Activated T-cell treated with anti-CD3 and anti-CD28 coated beads, Interleukin-2, amount 50 U/mL, for 72 hours (primary cell): ENCODE results near the gene FRMD4B. TPM values are rescaled to one million over a fixed set of nuclear protein-coding genes. Genes with fewer than 3 reads are reported as not detected.
"Not testable (repeated sequence)": the region's sequence is repeated elsewhere in the genome, so short reads cannot be mapped to it uniquely, and the experiment has no call there.

Experiments used
- ATAC-seq, 2 donors: fragments of 150-1000 bp; cut with Tn5 transposase; replicated peaks in 1 of 2; 2 replicates each; pipeline ENCODE4 v1.10.0; 2021; ENCODE audit warnings: moderate library complexity in 2 of 2, mild to moderate bottlenecking in 1 of 2
- DNase-seq, 2 donors: peaks; one replicate each; pipeline ENCODE4 v3.0.0; 2021 to 2022; ENCODE audit warnings: mixed read lengths in 1 of 2
- H3K27ac Mint-ChIP-seq: one replicate; pipeline ENCODE4 v1.8.0; 2022; ENCODE audit warnings: mild to moderate bottlenecking, moderate library complexity, mixed read lengths
- H3K27me3 Mint-ChIP-seq: one replicate; pipeline ENCODE4 v1.8.0; 2022; ENCODE audit warnings: low read depth, mixed read lengths
- H3K36me3 Mint-ChIP-seq, 2 donors: one replicate each; pipeline ENCODE4 v1.8.0; 2022; ENCODE audit warnings: mixed read lengths in 2 of 2, mild to moderate bottlenecking in 1 of 2; ENCODE audit not compliant: insufficient read depth in 2 of 2
- H3K4me1 Mint-ChIP-seq: one replicate; pipeline ENCODE4 v1.8.0; 2022; ENCODE audit warnings: low read depth, mixed read lengths
- H3K4me3 Mint-ChIP-seq, 2 donors: one replicate each; pipeline ENCODE4 v1.8.0; 2022; ENCODE audit warnings: mild to moderate bottlenecking in 2 of 2, mixed read lengths in 2 of 2, moderate library complexity in 2 of 2
- H3K9me3 Mint-ChIP-seq, 2 donors: one replicate each; pipeline ENCODE4 v1.8.0; 2022; ENCODE audit warnings: mixed read lengths in 2 of 2
- total RNA-seq, 2 donors: library from RNA; stranded (reverse); gene quantifications; one replicate each; pipeline ENCODE4 v1.2.3, GENCODE V29; 2022

Gene FRMD4B
- total RNA-seq, 2 donors from 2014 or later = 40.4 to 77.7 TPM

DNA sequence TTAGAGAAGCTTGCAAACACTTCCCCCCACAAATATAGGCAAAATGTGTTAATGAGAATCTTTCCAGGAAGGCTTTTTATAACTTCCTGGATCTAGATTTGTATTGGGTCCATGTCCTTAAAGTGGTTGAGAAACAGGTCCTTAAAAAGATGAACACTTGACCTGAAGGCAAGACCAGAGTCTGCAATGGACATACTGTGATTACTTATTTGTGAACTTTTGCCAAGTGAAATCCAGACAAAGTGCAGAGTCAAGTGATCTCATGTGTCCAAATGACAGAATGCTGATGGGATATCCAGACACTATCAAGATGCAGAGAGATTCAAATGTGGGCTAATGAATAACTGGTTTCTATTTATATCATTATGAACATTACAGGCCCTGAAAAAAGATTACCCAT lies 43.8 kb downstream of the FRMD4B start:
- Mint-ChIP-seq H3K9me3 (peaks cover 2% of the 10 kb centered on the region in 2 donors), H3K36me3 (peaks cover 0 to 5% of the 10 kb centered on the region in 2 donors), H3K4me3 (no peak overlapping the region), H3K27me3 (peaks cover 5% of the 10 kb centered on the region), H3K4me1 (no peaks in the 10 kb centered on the region), H3K27ac (no peak overlapping the region)
- DNase-seq = no peak
- ATAC-seq = no peak

DNA sequence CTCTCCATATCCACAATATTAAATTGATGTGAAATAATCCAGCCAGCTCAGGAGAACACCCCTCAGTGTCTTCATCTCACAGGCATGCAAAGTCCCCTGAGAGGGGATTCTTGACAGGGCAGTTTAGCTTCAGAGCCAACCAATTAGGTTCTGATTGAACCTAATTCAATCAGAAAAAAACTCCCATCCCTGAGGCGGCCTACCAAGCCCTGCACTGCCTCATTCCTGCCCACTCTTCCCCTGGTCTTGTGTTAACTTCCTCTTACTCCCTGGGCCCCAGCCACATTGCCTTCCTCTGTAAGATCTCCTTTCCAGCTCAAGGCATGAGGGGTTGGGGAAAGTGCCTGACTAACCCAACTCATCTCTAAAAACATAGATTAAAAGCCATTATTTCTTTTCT lies 46.1 kb downstream of the FRMD4B start:
- Mint-ChIP-seq H3K4me1 (no peaks in the 10 kb centered on the region), H3K4me3 (no peak overlapping the region), H3K36me3 (peaks cover 1 to 4% of the 10 kb centered on the region in 2 donors), H3K27ac (no peak overlapping the region), H3K27me3 (peaks cover 10% of the 10 kb centered on the region), H3K9me3 (peaks cover 0 to 3% of the 10 kb centered on the region in 2 donors)
- ATAC-seq (no peak), DNase-seq (no peak)

DNA sequence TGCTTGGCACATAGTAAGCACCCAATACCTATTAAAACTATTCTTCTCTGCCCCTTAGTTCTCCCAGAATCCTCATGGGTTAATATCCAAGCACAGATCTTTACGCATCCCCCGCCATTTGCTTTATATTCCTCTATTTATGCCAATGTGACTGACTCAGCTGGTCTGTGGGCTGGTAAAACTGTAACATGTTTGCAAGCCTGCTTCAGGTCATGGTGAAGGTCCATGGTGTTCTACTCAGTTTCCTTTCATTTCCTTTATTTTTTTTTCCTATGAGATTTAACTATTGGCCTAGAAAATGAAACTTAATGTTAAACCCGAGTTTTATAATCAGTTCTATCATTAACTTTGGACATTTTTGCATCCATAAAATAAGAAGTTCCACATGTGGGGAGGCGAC lies 47.0 kb downstream of the FRMD4B start:
- Mint-ChIP-seq H3K9me3 (peaks cover 0 to 3% of the 10 kb centered on the region in 2 donors), H3K4me1 (no peaks in the 10 kb centered on the region), H3K27me3 (peaks cover 10% of the 10 kb centered on the region), H3K36me3 (peaks cover 1 to 3% of the 10 kb centered on the region in 2 donors), H3K4me3 (no peak overlapping the region), H3K27ac (no peak overlapping the region)
- DNase-seq = no peak
- ATAC-seq = no peak

DNA sequence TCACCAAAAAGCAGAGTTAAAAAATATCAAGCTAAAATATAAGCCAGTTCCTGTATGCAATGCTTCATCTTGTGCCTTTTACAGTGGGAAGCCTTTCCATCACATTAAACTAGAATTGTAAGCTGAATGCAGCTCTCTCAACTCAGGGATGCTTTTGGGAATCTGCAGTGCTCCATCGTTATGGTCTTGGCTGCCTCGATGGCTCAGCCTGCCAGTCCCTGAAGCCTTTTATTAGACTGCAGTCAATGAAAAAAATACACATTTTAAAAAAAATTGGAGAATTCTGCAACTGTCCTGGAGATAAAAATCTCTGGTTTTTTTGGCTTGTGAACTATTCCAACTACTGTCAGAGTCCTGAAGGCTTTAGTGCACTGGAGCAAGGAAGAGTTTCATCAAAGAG lies 53.0 kb downstream of the FRMD4B start:
- no peak for DNase-seq
- peaks cover 1 to 3% of the 10 kb centered on the region in 2 donors for H3K36me3 Mint-ChIP-seq
- H3K4me3 Mint-ChIP-seq = no peak overlapping the region

DNA sequence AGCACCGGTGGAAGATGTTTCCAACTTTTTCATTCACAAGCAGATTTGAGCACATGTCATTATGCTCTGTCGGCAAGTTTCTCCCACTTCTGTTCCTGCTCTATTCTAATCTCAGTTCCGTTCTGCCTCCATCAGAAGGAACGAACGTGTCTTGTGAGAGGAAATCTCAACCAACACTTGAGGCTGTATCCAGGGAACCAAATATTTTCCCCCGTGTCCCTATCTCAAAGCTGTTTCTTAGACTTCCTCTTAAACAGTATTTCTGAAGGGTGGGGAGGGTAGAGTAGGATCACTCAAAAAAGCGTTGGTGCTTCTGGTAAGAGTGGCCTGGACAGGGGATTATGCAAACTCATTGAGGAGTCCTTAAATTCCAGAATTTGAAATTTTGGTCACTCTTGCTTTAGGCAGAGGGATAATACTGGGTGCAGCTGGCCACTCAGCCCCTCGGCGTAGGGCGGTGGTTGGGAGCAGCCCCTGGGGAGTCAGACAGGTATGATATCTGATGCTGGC lies 54.9 kb downstream of the FRMD4B start:
- Mint-ChIP-seq H3K9me3 (no peaks in the 10 kb centered on the region), H3K36me3 (no peaks in the 10 kb centered on the region), H3K27me3 (no peaks in the 10 kb centered on the region), H3K4me1 (peaks cover 31% of the 10 kb centered on the region), H3K4me3 (no peak overlapping the region), H3K27ac (no peak overlapping the region)
- ATAC-seq (no peak), DNase-seq (no peak)

More for the DNA sequence above, 53.0 kb downstream of the FRMD4B start:
- no peak for ATAC-seq
- Mint-ChIP-seq H3K27ac (no peak overlapping the region), H3K9me3 (peaks cover 0 to 3% of the 10 kb centered on the region in 2 donors), H3K4me1 (peaks cover 12% of the 10 kb centered on the region), H3K27me3 (peaks cover 10% of the 10 kb centered on the region)

DNA sequence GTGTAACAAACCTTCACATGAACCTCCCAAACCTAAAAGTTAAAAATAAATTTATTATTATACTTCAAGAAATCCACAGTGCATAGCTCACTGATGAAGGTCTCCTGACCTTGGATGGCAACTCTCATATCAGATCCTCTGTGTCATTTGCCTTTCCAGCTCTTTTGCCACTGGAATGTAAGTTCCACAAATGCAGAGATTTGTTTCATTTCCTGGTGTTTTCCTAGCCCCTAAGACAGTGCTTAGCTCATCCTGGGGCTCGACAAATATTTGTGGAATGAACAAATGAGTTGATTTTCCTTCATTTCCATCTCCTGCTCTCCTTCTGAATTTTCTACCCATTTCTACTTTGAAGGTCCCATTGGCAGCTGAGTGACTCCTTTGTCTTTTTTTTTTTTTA lies 56.0 kb downstream of the FRMD4B start:
- ATAC-seq (no peak), DNase-seq (no peak)
- peaks cover 42% of the 10 kb centered on the region for H3K4me1 Mint-ChIP-seq
- H3K9me3 Mint-ChIP-seq = no peaks in the 10 kb centered on the region
- no peaks in the 10 kb centered on the region for H3K27me3 Mint-ChIP-seq
- H3K4me3 Mint-ChIP-seq = no peak overlapping the region
- H3K36me3 Mint-ChIP-seq = no peaks in the 10 kb centered on the region
- no peak overlapping the region for H3K27ac Mint-ChIP-seq

DNA sequence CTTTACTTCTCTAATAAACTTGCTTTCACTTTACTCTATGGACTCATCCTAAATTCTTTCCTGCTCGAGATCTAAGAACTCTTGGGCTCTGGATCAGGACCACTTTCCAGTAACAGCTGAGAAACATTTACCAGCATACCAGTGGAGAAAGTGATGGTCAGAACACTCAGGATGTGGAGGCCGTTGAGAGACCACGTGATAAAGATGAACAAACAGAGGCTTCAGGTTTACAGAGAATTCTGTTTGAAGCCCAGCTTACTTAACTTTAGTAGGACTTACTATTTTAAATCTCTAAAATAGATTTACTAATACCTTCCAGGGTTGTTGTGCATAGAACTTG lies 57.0 kb downstream of the FRMD4B start:
- H3K36me3 Mint-ChIP-seq = no peaks in the 10 kb centered on the region
- DNase-seq (no peak), ATAC-seq (no peak)
- peaks cover 49% of the 10 kb centered on the region for H3K4me1 Mint-ChIP-seq
- H3K27ac Mint-ChIP-seq = no peak overlapping the region
- H3K27me3 Mint-ChIP-seq = no peaks in the 10 kb centered on the region
- H3K9me3 Mint-ChIP-seq = no peaks in the 10 kb centered on the region
- H3K4me3 Mint-ChIP-seq = peak overlapping the region; percentile 25 to 60

DNA sequence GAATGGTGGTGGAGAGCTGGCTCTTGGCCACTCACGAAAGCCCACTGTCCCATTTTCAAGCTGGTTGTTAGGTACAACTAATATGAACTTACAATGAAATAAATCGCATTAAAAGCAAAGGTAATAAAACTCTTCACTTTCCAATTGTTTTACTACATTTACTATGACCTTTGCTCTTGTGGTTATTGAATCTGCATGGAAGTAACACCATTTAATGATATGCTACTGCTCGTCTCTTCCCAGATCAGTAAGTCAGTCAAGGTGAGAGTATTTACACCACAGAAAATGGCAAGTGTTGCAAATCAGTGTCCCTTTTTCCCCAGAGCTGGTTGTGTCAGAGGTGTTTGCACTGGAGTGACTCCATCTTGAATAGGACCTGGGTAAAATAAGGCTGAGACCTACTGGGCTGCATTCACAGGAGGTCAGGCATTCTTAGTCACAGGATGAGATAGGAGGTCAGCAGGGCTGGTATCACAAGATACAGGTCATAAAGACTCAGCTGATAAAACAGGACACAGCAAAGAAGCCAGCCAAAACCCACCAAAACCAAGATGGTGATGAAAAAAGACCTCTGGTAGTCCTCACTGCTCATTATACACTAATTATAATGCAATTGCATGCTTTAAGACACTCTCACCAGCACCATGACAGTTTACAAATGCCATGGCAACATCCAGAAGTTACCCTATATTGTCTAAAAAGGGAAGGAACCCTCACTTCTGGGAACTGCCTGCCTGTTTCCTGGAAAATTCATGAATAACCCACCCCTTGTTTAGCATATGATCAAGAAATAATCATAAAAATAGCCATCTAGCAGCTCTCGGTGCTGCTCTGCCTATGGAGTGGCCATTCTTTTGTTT lies 57.6 kb downstream of the FRMD4B start:
- H3K4me3 Mint-ChIP-seq = peak overlapping the region; percentile 25 to 60
- peaks cover 49% of the 10 kb centered on the region for H3K4me1 Mint-ChIP-seq
- ATAC-seq (no peak), DNase-seq (no peak)
- peak overlapping the region; percentile 89 for H3K27ac Mint-ChIP-seq
- no peaks in the 10 kb centered on the region for H3K9me3 Mint-ChIP-seq
- no peaks in the 10 kb centered on the region for H3K36me3 Mint-ChIP-seq
- H3K27me3 Mint-ChIP-seq = no peaks in the 10 kb centered on the region

DNA sequence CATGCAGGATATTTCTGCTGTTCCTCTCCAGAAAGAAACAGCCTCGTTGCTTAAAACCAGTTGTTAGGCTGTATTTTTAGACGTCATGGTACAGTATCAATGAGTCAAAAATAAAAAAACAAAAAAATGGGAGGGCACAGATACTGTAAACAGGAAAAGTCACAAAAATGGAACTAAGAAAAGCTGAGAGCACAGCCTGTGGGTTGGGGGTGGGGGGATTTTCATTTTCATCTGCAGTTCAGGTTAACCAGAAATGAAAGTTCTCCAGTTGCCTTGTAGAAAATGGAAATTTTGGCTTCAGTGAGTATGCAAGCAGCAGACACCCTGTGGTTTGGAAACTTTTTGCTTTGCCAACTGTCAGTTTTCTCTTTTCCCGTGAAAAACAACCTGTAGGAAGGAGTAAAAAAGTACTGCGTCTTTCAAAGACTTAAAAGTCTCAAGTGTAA lies 59.0 kb downstream of the FRMD4B start:
- Mint-ChIP-seq H3K4me1 (peaks cover 50% of the 10 kb centered on the region), H3K27ac (peak overlapping the region; percentile 89), H3K4me3 (peak overlapping the region; percentile 43 to 93), H3K9me3 (no peaks in the 10 kb centered on the region), H3K27me3 (no peaks in the 10 kb centered on the region), H3K36me3 (no peaks in the 10 kb centered on the region)
- DNase-seq (peak; percentile 60 to 69), ATAC-seq (peak; percentile 93 to 96)

DNA sequence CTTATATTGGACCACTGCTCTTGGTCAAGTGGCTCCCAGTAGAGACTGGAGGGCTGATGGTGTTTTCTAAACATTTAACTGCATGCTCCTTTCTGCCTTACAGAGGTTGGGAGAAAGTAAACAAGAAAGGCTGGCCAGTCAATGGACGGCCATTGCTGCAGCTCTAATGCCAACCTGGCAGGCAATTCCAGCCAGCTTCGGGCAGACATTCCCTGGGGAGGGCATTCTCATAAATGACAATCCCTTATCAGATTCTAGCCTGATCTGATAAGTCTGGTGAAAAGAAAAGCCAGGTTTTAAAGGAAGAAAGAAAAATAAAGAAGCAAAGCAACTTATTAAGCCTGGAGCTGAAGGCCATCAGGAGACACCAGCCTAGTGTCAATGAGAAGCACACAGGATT lies 60.7 kb downstream of the FRMD4B start:
- H3K9me3 Mint-ChIP-seq = no peaks in the 10 kb centered on the region
- H3K4me3 Mint-ChIP-seq = no peak overlapping the region
- peak overlapping the region; percentile 43 for H3K27ac Mint-ChIP-seq
- DNase-seq (no peak), ATAC-seq (no peak)
- no peaks in the 10 kb centered on the region for H3K27me3 Mint-ChIP-seq
- H3K4me1 Mint-ChIP-seq = peaks cover 62% of the 10 kb centered on the region
- no peaks in the 10 kb centered on the region for H3K36me3 Mint-ChIP-seq

DNA sequence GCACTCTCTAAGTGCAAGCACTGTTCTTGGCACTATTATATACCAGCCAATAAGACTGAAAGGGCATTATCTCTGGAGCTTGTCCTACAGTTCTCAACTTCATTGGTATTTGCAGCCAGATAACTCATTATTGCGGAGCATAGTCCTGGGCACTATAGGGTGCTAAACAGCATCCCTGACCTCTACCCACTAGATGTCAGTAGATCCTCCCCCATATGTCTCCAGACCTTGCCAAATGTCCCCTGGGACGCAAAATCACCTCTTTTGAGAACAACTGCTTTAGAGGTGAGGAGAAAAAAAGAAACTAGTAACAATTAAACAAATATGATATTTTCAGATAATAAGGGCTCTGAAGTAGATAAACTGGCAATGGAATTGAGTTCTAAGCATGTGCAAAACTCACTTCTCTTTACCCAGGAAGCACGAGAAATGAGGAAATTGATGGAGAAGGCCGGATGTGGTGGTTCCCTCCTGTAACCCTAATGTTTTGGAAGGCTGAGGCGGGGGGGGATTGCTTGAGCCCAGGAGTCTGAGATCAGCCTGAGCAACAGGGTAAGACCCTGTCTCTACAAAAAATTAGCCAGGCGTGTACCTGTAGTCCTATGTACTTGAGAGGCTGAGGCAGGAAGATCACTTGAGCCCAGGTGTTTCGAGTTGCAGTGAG lies 61.4 kb downstream of the FRMD4B start:
- Mint-ChIP-seq H3K4me1 (peaks cover 62% of the 10 kb centered on the region), H3K36me3 (no peaks in the 10 kb centered on the region)
- DNase-seq = peak in 1 of 2 donors; percentile 19

DNA sequence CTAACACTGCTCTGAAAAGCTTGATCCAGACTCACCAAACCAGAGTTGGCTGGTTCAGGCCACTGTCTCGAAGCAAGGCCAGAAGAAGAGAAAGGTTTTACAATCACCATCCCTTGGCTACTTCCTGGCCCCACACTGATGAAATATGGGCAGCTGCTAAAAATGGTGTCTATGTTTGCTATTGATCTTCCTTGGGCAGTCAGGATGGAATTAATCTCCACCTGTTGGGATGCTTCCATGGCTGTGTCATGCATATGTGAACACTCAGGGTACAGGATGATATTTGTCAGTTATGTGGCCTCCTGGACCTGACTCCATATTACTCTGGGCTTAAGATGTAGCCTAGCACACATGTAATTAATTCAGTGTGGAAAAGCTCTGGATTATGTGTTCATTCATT lies 61.9 kb downstream of the FRMD4B start:
- Mint-ChIP-seq H3K36me3 (no peaks in the 10 kb centered on the region), H3K27ac (no peak overlapping the region), H3K4me1 (peaks cover 60% of the 10 kb centered on the region), H3K9me3 (no peaks in the 10 kb centered on the region), H3K27me3 (no peaks in the 10 kb centered on the region), H3K4me3 (no peak overlapping the region)
- no peak for ATAC-seq
- no peak for DNase-seq

More for the DNA sequence above, 61.4 kb downstream of the FRMD4B start:
- ATAC-seq = peak in 1 of 2 donors; percentile 53
- Mint-ChIP-seq H3K27me3 (no peaks in the 10 kb centered on the region), H3K4me3 (no peak overlapping the region), H3K27ac (peak overlapping the region; percentile 89), H3K9me3 (no peaks in the 10 kb centered on the region)

DNA sequence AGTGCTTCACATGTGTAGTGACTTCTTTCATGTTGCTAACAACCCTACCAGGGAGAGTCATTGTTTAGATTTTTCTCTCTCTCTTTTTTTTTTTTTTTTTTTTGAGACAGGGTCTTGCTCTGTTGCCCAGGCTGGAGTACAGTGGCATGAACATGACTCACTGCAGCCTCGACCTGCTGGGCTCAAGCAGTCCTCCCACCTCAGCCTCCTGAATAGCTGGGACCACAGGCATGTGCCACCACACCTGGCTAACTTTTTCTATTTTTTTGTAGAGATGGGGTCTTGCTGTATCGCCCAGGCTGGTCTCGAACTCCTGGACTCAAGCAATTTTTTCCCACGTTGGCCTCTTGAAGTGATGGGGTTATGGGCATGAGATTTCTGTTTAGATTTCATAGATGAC lies 63.4 kb downstream of the FRMD4B start:
- H3K4me3 Mint-ChIP-seq, ATAC-seq, H3K9me3 Mint-ChIP-seq, DNase-seq, H3K27ac Mint-ChIP-seq, H3K36me3 Mint-ChIP-seq, H3K27me3 Mint-ChIP-seq: not testable (repeated sequence)
- H3K4me1 Mint-ChIP-seq = peaks cover 46% of the 10 kb centered on the region
